Smooth muscle cell (in vitro differentiated cells): ENCODE results near the gene ALK. TPM values are rescaled to one million over a fixed set of nuclear protein-coding genes. Genes with fewer than 3 reads are reported as not detected.
A peak's percentile ranks its signal among the peaks of the same experiment; 100 is the strongest.

Experiments
- DNase-seq: peaks from one replicate; lab custom pipeline; 2025; ENCODE audit not compliant: unreplicated experiment; lab: John Stamatoyannopoulos, UW
- H2AFZ ChIP-seq: fragments of 200-600 bp; sonication (generic); 2 replicates; pipeline ENCODE4 v1.6.0; 2016; ENCODE audit warnings: antibody characterized with exemption, low read depth, mild to moderate bottlenecking
- H3F3A ChIP-seq: fragments of 200-600 bp; sonication (generic); 2 replicates; pipeline ENCODE4 v1.6.0; 2017; ENCODE audit warnings: antibody characterized with exemption, low read depth
- H3K27ac ChIP-seq: fragments of 200-600 bp; sonication (generic); 2 replicates; pipeline ENCODE4 v1.5.1; 2016; ENCODE audit warnings: low read depth, mild to moderate bottlenecking
- H3K27me3 ChIP-seq: fragments of 200-600 bp; sonication (generic); 2 replicates; pipeline ENCODE4 v1.6.1; 2016; ENCODE audit warnings: low read depth, mild to moderate bottlenecking
- H3K36me3 ChIP-seq: fragments of 200-600 bp; sonication (generic); 2 replicates; pipeline ENCODE4 v1.5.1; 2016; ENCODE audit warnings: low read depth
- H3K4me1 ChIP-seq: fragments of 200-600 bp; sonication (generic); 2 replicates; pipeline ENCODE4 v1.5.1; 2016; ENCODE audit warnings: low read depth
- H3K4me2 ChIP-seq: fragments of 200-600 bp; sonication (generic); 2 replicates; pipeline ENCODE4 v1.6.0; 2016; ENCODE audit warnings: mild to moderate bottlenecking
- H3K4me3 ChIP-seq: fragments of 200-600 bp; sonication (generic); 2 replicates; pipeline ENCODE4 v1.5.1; 2016; ENCODE audit warnings: mild to moderate bottlenecking
- H3K79me2 ChIP-seq: fragments of 200-600 bp; sonication (generic); 2 replicates; pipeline ENCODE4 v1.6.0; 2016; ENCODE audit warnings: low read depth, mild to moderate bottlenecking
- H3K9ac ChIP-seq: fragments of 200-600 bp; sonication (generic); 2 replicates; pipeline ENCODE4 v1.6.0; 2016; ENCODE audit warnings: low read depth
- H3K9me3 ChIP-seq: fragments of 200-600 bp; sonication (generic); replicated peaks from 2 replicates; pipeline ENCODE4 v1.5.1; 2016; ENCODE audit warnings: low read depth
- H4K20me1 ChIP-seq: fragments of 200-600 bp; sonication (generic); 2 replicates; pipeline ENCODE4 v1.6.0; 2016; ENCODE audit warnings: low read depth
- WGBS: methylation state at CpG from one replicate; pipeline ENCODE4 v1.1.7; 2016; ENCODE audit warnings: low lambda C conversion rate; 5-methylcytosine and 5-hydroxymethylcytosine counted together
- polyA plus RNA-seq: library from polyadenylated mRNA; unstranded; fragments of >200 nt; fragmentation: Nextera tagmentation; extraction: Ambion mirVana; gene quantifications from 2 replicates; pipeline ENCODE4 v1.2.1, GENCODE V29; 2016
- total RNA-seq: library from RNA; depleted of rRNA; stranded (reverse); fragments of >200 nt; gene quantifications from 2 replicates; pipeline ENCODE4 v1.2.3, GENCODE V29; 2014
- TF ChIP-seq, protein P1 (sequence below): fragments of 200-600 bp; sonication (generic); IDR thresholded peaks from 2 replicates; pipeline ENCODE4 v1.5.1; 2017; ENCODE audit warnings: borderline replicate concordance, mild to moderate bottlenecking, antibody characterized with exemption; ENCODE audit not compliant: insufficient read depth, poor library complexity, severe bottlenecking

ALK gene
- total and polyA plus RNA-seq, 2 experiments from 2014 or later: 0.13 to 0.19 TPM

DNA sequence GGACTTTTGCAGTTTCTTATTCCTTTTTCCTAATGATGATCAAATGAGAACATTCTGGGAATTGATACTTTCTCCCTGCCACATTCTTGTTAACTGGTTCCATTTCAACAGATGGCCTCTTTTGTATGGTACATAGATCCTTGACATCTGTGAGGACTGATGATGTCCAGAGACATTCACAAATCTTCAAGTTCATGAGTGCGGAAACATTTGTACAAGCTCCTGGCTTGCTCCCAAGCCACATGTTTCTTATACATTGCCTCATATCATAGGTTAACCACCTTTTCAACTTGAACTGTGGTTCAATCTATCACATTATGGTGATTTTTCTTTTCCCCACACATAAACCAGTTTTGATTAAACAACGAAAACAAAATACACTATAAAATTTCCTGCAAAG, 538.9 kb downstream of the ALK start:
- Histone ChIP-seq H3K36me3 (no peaks in the 10 kb centered on the region), H3K27me3 (peaks cover 37% of the 10 kb centered on the region), H3K4me3 (no peak overlapping the region), H3K4me2 (no peak overlapping the region), H3F3A (no peaks in the 10 kb centered on the region), H3K79me2 (no peaks in the 10 kb centered on the region), H2AFZ (no peak overlapping the region), H3K27ac (no peak overlapping the region), H3K9ac (no peak overlapping the region), H3K9me3 (no peaks in the 10 kb centered on the region), H4K20me1 (no peaks in the 10 kb centered on the region), H3K4me1 (no peaks in the 10 kb centered on the region)
- 53% methylated on average over 2 of the region's 2 CpGs for WGBS
- DNase-seq: no peak
- TF ChIP-seq, protein P1, sequence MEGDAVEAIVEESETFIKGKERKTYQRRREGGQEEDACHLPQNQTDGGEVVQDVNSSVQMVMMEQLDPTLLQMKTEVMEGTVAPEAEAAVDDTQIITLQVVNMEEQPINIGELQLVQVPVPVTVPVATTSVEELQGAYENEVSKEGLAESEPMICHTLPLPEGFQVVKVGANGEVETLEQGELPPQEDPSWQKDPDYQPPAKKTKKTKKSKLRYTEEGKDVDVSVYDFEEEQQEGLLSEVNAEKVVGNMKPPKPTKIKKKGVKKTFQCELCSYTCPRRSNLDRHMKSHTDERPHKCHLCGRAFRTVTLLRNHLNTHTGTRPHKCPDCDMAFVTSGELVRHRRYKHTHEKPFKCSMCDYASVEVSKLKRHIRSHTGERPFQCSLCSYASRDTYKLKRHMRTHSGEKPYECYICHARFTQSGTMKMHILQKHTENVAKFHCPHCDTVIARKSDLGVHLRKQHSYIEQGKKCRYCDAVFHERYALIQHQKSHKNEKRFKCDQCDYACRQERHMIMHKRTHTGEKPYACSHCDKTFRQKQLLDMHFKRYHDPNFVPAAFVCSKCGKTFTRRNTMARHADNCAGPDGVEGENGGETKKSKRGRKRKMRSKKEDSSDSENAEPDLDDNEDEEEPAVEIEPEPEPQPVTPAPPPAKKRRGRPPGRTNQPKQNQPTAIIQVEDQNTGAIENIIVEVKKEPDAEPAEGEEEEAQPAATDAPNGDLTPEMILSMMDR: no peak

DNA sequence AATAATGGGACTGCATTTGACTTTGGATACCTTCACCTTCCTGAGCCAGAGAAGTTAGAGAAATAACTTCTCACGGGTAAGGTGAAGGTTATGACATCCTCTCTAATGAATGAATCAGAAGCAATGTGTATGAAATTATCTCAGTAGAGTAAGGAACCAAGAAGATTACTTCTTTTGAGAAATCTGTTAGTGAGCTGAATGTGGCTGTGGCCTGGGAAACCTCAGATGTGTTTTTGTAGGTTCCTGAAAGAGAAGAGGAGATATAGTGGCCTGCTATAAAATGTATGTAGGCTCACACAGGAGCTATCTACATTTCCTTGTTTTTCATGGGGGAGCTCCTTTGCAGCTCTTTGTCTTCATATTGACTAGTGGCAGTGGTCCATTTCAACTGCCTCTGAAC, 543.6 kb downstream of the ALK start:
- Histone ChIP-seq H3K4me3 (no peak overlapping the region), H3F3A (no peaks in the 10 kb centered on the region), H3K79me2 (no peaks in the 10 kb centered on the region), H3K27ac (no peak overlapping the region), H3K4me1 (peaks cover 16% of the 10 kb centered on the region), H3K9me3 (no peaks in the 10 kb centered on the region), H3K4me2 (no peak overlapping the region), H3K27me3 (peaks cover 20% of the 10 kb centered on the region), H3K36me3 (no peaks in the 10 kb centered on the region), H4K20me1 (no peaks in the 10 kb centered on the region), H3K9ac (no peak overlapping the region), H2AFZ (no peak overlapping the region)
- no peak for DNase-seq
- TF ChIP-seq, protein P1: no peak
- 96% methylated on average over 1 of the region's 1 CpG for WGBS

DNA sequence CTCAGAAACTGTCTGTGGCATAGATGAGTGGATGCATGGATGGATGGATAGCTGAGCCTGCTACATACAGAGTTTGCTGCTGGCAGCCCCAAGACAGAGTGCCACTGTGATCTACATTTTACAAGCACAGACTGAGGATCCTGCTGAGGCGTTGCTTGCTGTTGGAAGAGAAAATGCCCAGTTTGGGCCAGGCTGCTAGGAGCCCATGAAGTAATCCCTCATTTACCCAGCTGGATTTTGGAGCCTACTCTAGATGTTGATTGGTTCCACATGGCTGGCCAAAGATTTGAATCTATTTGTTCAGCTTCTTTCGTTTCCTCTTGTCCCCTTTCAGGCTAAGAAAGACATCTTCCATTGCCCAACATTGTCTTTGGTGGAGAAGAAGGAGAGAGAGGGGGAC, 544.8 kb downstream of the ALK start:
- TF ChIP-seq, protein P1: no peak
- 81% methylated on average over 2 of the region's 2 CpGs for WGBS
- Histone ChIP-seq H3K9ac (no peak overlapping the region), H4K20me1 (no peaks in the 10 kb centered on the region), H2AFZ (no peak overlapping the region), H3K36me3 (no peaks in the 10 kb centered on the region), H3K79me2 (no peaks in the 10 kb centered on the region), H3K4me3 (no peak overlapping the region), H3K4me1 (peaks cover 16% of the 10 kb centered on the region), H3K27me3 (peaks cover 23% of the 10 kb centered on the region), H3K4me2 (no peak overlapping the region), H3F3A (no peaks in the 10 kb centered on the region), H3K27ac (no peak overlapping the region), H3K9me3 (no peaks in the 10 kb centered on the region)
- no peak for DNase-seq

DNA sequence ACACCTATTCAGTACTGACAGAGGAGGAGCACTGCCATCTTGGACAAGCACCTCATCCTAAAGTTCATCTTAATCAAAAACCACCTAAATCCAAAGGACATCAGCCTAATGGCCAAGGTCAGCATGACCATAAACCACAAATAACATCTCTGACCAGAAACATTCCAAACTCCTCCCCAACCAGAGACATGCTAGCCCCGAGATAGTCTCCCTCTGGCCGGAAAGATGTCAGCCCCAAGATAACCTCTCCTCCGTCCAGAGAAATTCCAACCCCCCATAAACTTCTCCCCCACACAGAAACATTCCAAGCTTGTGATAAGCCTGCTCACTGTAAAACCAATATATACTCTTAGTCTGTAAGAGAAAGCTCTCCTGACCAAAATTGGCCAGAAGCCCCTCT, 545.5 kb downstream of the ALK start:
- Histone ChIP-seq H3K9me3 (no peaks in the 10 kb centered on the region), H3K9ac (no peak overlapping the region), H3K79me2 (no peaks in the 10 kb centered on the region), H3K4me3 (no peak overlapping the region), H3K4me1 (peaks cover 16% of the 10 kb centered on the region), H4K20me1 (no peaks in the 10 kb centered on the region), H3K27me3 (peaks cover 27% of the 10 kb centered on the region), H3K4me2 (peak overlapping the region; percentile 40), H3F3A (no peaks in the 10 kb centered on the region), H3K36me3 (no peaks in the 10 kb centered on the region), H2AFZ (no peak overlapping the region), H3K27ac (no peak overlapping the region)
- TF ChIP-seq, protein P1: no peak
- WGBS: 24% methylated on average over 3 of the region's 3 CpGs
- DNase-seq: no peak
